ENCODE results near the gene MGA. TPM values are rescaled to one million over a fixed set of nuclear protein-coding genes. Genes with fewer than 3 reads are reported as not detected.

The MGA gene
- total and polyA plus RNA-seq, 2 experiments from 2014 or later = 42.6 to 58.9 TPM

DNA sequence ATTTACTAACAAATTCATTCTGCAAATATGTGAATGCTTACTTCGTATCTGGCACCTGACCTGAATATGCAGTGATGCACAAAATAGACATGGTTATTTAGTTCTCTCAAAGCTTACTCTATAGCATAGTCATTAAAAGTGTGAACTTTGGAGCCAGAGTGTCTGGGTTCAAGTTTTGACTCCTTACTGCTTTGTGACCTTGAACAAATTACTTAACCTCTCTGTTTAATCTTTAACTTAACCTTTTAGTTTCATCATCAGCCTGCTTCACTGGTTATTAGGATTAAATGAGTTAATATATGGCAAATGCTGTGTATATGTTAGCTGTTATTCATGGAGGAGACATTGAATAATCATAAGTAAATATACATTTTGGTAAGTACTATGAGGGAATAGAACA is 12.1 kb upstream of the MGA start:
- TF ChIP-seq NANOG (IDR thresholded peaks at IDR 0.05; ENCODE audit: borderline replicate concordance) (no peak), CREB1 (CRISPR knock-in tag; IDR thresholded peaks at IDR 0.05; ENCODE audit: low read depth) (no peak), ZNF114 (CRISPR knock-in tag; IDR thresholded peaks at IDR 0.05) (no peak), EZH2 (IDR thresholded peaks at IDR 0.05; ENCODE audit: low read depth, unreplicated experiment) (no peak), ZNF331 (CRISPR knock-in tag; IDR thresholded peaks at IDR 0.05; ENCODE audit: low read depth) (no peak), POLR2AphosphoS5 (IDR thresholded peaks at IDR 0.05; ENCODE audit: low read depth) (no peak), EZH2phosphoT487 (IDR thresholded peaks at IDR 0.05; ENCODE audit: unreplicated experiment) (no peak), JUNB (IDR thresholded peaks at IDR 0.05; ENCODE audit: unreplicated experiment) (no peak), ZNF462 (CRISPR knock-in tag; IDR thresholded peaks at IDR 0.05) (no peak), REST (IDR thresholded peaks at IDR 0.05; ENCODE audit: unreplicated experiment) (no peak), STAT1 (IDR thresholded peaks at IDR 0.05; ENCODE audit: unreplicated experiment) (no peak)
- TF ChIP-seq, protein P1, sequence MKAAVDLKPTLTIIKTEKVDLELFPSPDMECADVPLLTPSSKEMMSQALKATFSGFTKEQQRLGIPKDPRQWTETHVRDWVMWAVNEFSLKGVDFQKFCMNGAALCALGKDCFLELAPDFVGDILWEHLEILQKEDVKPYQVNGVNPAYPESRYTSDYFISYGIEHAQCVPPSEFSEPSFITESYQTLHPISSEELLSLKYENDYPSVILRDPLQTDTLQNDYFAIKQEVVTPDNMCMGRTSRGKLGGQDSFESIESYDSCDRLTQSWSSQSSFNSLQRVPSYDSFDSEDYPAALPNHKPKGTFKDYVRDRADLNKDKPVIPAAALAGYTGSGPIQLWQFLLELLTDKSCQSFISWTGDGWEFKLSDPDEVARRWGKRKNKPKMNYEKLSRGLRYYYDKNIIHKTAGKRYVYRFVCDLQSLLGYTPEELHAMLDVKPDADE (IDR thresholded peaks at IDR 0.05) = no peak
- TF ChIP-seq, protein P2, sequence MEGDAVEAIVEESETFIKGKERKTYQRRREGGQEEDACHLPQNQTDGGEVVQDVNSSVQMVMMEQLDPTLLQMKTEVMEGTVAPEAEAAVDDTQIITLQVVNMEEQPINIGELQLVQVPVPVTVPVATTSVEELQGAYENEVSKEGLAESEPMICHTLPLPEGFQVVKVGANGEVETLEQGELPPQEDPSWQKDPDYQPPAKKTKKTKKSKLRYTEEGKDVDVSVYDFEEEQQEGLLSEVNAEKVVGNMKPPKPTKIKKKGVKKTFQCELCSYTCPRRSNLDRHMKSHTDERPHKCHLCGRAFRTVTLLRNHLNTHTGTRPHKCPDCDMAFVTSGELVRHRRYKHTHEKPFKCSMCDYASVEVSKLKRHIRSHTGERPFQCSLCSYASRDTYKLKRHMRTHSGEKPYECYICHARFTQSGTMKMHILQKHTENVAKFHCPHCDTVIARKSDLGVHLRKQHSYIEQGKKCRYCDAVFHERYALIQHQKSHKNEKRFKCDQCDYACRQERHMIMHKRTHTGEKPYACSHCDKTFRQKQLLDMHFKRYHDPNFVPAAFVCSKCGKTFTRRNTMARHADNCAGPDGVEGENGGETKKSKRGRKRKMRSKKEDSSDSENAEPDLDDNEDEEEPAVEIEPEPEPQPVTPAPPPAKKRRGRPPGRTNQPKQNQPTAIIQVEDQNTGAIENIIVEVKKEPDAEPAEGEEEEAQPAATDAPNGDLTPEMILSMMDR (conservative IDR thresholded peaks at IDR 0.05; ENCODE audit: low read depth in 2 of 2) = no peak
- Mint-ChIP-seq H3K27me3 (ENCODE audit: insufficient read depth, low read depth, poor library complexity) (peaks cover 2% of the 10 kb centered on the region), H3K4me3 (no peak overlapping the region), H3K9me3 (peaks cover 16% of the 10 kb centered on the region), H3K4me1 (no peaks in the 10 kb centered on the region), H3K36me3 (ENCODE audit: low read depth) (peaks cover 13% of the 10 kb centered on the region; the same call in 2 of the 3 replicates), H3K27ac (no peak overlapping the region)
- DNase-seq (ENCODE audit: low spot score) (no peak), ATAC-seq (no peak)
- H3F3A ChIP-seq (replicated peaks; ENCODE audit: low read depth) = no peaks in the 10 kb centered on the region
- no peak overlapping the region for H3K4me2 ChIP-seq
- no peak overlapping the region for H3K4me3 ChIP-seq
- H3K27me3 ChIP-seq (ENCODE audit: insufficient read depth) = no peaks in the 10 kb centered on the region
- H3K36me3 ChIP-seq (ENCODE audit: insufficient read depth) = no peaks in the 10 kb centered on the region
- H3K4me1 ChIP-seq (ENCODE audit: insufficient read depth) = no peaks in the 10 kb centered on the region
- H3K9me2 ChIP-seq (ENCODE audit: insufficient read depth) = no peaks in the 10 kb centered on the region
- no peaks in the 10 kb centered on the region; the same call in none of the 2 replicates for H4K20me1 ChIP-seq (replicated peaks; ENCODE audit: insufficient read depth)
- peaks cover 51% of the 10 kb centered on the region for H3K79me2 ChIP-seq (replicated peaks; ENCODE audit: insufficient read depth)
- no peak overlapping the region for H2AFZ ChIP-seq
- H3K27ac ChIP-seq (ENCODE audit: low read depth) = no peak overlapping the region
